ENCODE data around the gene JMJD7. TPM values are rescaled to one million over a fixed set of nuclear protein-coding genes. Genes with fewer than 3 reads are reported as not detected.
"Not testable (repeated sequence)": the region's sequence is repeated elsewhere in the genome, so short reads cannot be mapped to it uniquely, and the experiment has no call there.

Gene JMJD7
- total RNA-seq, 2 donors from 2014 or later: 12.0 to 16.6 TPM

DNA sequence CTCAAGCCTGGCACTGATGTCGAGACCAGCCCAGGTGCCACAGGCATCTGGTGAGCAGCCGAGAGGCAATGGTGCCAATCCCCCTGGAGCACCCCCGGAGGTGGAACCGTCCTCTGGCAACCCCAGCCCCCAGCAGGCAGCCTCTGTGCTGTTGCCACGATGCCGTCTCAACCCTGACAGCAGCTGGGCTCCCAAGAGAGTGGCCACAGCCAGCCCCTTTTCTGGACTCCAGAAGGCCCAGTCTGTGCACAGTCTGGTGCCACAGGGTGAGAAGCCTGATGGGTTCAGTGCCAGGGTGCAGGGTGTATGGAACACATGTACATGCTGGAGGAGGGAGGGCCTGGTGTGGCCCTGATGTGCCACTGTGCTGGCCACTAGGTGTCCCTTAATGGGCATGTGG, 4.9 kb upstream of the JMJD7 start:
- Mint-ChIP-seq H3K27me3 (no peaks in the 10 kb centered on the region), H3K4me3 (no peak overlapping the region), H3K4me1 (no peaks in the 10 kb centered on the region), H3K9me3 (no peaks in the 10 kb centered on the region), H3K27ac (no peak overlapping the region), H3K36me3 (ENCODE audit: low read depth) (peaks cover 10% of the 10 kb centered on the region)
- ATAC-seq (replicated peaks): no peak

DNA sequence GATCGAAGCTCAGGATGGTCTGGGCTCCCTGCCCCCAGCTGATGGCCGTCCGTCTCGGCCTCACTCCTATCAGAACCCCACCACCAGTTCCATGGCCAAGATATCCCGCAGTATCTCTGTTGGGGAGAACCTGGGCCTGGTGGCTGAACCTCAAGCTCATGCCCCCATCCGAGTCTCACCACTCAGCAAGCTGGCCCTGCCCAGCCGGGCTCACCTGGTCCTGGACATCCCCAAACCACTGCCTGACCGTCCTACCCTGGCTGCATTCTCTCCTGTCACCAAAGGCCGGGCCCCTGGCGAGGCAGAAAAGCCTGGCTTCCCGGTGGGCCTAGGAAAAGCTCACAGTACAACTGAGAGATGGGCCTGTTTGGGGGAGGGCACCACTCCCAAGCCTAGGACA, 4.4 kb upstream of the JMJD7 start:
- no peak for ATAC-seq (replicated peaks)
- Mint-ChIP-seq H3K9me3 (no peaks in the 10 kb centered on the region), H3K4me3 (no peak overlapping the region), H3K27me3 (no peaks in the 10 kb centered on the region), H3K4me1 (no peaks in the 10 kb centered on the region), H3K27ac (no peak overlapping the region), H3K36me3 (ENCODE audit: low read depth) (peaks cover 10% of the 10 kb centered on the region)

GRCh38 chr15:41824062-41824745, 3.7 kb upstream of the JMJD7 start:
- no peak for ATAC-seq (replicated peaks)
- Mint-ChIP-seq H3K27me3 (no peaks in the 10 kb centered on the region), H3K4me1 (peaks cover 6% of the 10 kb centered on the region), H3K36me3 (ENCODE audit: low read depth) (peaks cover 10% of the 10 kb centered on the region), H3K27ac (no peak overlapping the region), H3K9me3 (no peaks in the 10 kb centered on the region), H3K4me3 (no peak overlapping the region)

DNA sequence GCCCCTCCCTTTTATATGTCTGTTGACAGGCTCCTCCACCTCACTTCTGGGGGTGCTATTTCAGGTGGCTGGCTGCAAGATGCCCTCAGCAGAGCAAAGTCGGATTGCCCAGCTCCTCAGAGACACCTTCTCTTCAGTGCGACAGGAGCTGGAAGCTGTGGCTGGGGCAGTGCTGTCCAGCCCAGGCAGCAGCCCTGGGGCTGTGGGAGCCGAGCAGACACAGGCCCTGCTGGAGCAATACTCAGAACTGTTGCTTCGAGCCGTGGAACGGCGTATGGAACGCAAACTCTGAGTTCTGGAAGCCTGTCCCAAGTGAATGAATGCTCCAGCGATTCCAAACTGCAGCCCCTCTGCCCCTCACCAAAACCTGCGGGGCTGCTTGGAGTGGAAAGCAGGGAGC, 2.7 kb upstream of the JMJD7 start:
- no peaks in the 10 kb centered on the region for H3K27me3 Mint-ChIP-seq
- no peak overlapping the region for H3K4me3 Mint-ChIP-seq
- H3K36me3 Mint-ChIP-seq (ENCODE audit: low read depth): peaks cover 10% of the 10 kb centered on the region
- no peak overlapping the region for H3K27ac Mint-ChIP-seq
- no peaks in the 10 kb centered on the region for H3K9me3 Mint-ChIP-seq
- H3K4me1 Mint-ChIP-seq: peaks cover 6% of the 10 kb centered on the region
- no peak for ATAC-seq (replicated peaks)

DNA sequence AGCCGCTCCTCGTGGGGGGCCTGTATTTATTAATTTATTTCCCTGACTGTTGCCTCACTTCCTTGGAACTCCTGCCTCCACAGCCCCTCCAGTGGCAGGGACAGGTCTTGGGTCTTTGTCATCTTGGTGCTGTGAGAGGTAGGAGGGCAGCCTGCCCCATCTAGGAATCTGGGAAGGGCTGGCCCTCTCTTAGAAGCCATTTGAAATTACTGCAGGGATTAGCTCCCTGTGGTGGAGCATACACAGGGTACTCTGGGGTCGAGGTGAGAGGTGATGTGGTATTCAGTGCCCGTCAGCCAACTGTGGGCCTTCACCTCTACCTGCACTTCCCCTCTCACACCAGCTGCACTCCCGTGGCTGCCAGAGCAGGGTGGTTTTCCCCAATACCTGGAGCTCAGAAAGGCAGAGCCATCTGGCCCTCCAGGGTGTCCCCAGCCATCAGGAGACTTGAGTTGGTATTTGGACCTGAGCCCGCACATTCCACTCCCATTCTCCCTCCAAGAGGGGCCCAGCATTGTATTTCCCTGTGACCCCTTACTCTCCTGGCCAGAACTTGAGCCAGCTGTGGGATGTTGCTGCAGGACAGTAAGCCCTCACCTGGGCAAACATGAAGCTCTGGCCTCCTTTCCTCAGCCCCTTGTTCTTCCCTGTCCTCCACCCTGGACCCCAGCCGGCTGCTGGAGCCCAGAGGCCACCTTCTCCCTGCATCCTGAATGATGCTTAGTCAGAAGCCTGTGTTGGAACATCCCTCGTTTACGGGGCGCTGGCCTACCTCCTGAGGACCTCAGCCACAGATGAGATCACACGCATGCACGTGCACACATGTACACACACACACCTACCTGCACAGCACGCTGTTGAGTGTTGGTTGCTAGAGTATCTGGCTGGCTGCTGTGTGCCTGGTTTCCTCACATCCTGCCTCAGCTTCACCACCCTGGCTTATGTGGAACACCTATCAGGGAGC, 2.0 kb upstream of the JMJD7 start:
- H3K27ac Mint-ChIP-seq: no peak overlapping the region
- no peak for ATAC-seq (replicated peaks)
- peak overlapping the region; percentile 44 for H3K4me3 Mint-ChIP-seq
- H3K4me1 Mint-ChIP-seq: peaks cover 6% of the 10 kb centered on the region
- no peaks in the 10 kb centered on the region for H3K27me3 Mint-ChIP-seq
- H3K9me3 Mint-ChIP-seq: no peaks in the 10 kb centered on the region
- peaks cover 10% of the 10 kb centered on the region for H3K36me3 Mint-ChIP-seq (ENCODE audit: low read depth)

- H3K36me3 Mint-ChIP-seq (ENCODE audit: low read depth): peaks cover 10% of the 10 kb centered on the region
- H3K27me3 Mint-ChIP-seq: no peaks in the 10 kb centered on the region
- no peak overlapping the region for H3K27ac Mint-ChIP-seq
- peak; percentile 8 for ATAC-seq (replicated peaks)
- H3K4me1 Mint-ChIP-seq: peaks cover 16% of the 10 kb centered on the region
- H3K9me3 Mint-ChIP-seq: no peaks in the 10 kb centered on the region
- H3K4me3 Mint-ChIP-seq: peak overlapping the region; percentile 86
Measured at GRCh38 chr15:41827290-41827879, 507 bp upstream of the JMJD7 start.

DNA sequence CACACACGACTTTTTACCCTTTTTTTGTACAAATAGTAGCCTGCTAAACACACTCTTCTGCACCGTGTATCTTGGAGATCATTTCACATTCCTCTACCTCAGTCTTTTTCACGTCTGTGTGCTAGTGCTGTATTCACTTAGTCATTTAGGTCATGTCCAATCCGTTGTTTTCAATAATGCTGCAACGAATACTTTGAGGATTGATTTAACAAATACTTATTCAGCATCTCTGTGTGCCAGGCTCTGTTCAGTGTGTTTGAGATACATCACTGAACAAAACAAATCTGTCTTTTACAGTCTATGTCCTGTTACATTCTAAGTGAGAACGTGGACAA, 882 bp downstream of the JMJD7 start:
- Mint-ChIP-seq H3K4me1 (peaks cover 28% of the 10 kb centered on the region), H3K4me3 (peak overlapping the region; percentile 86), H3K27me3 (no peaks in the 10 kb centered on the region), H3K36me3 (ENCODE audit: low read depth) (peaks cover 5% of the 10 kb centered on the region), H3K9me3 (no peaks in the 10 kb centered on the region), H3K27ac (peak overlapping the region; percentile 84)
- ATAC-seq (replicated peaks): no peak

DNA sequence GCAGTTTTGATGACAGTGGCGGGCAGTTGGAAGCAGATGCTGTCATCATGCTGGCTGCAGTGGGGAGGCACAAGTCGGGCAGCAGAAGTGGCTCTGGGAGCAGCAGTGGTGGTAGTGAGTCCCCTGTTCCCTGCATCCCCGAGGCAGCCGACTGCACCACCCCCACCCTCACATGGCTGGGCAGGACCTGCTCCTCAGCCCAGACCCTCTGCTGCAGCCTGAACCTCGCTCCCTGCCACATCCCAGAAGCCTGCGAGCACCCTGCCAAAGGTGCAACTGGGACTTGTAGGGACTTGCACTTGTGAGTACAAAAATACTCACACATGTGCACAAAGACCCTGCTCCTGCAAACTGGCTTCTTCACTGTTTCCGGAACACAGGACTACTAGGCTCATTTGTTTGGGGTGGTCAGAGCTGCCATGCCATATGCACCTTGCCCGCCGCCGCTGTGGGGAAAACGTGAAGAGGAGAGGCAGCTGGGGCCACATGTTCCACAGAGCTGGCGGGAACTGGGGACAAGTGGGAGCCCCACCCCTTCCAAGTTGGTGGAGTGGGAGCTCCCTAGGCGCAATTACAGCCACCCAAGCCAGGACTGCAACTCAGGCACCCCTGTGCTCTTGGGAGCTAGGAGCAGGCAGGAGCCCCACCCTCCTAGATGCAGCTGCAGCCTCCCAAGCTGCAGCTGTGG, 2.2 kb downstream of the JMJD7 start:
- ATAC-seq (replicated peaks): no peak
- H3K27me3 Mint-ChIP-seq: no peaks in the 10 kb centered on the region
- H3K4me1 Mint-ChIP-seq: peaks cover 31% of the 10 kb centered on the region
- no peaks in the 10 kb centered on the region for H3K9me3 Mint-ChIP-seq
- no peak overlapping the region for H3K27ac Mint-ChIP-seq
- H3K36me3 Mint-ChIP-seq (ENCODE audit: low read depth): no peaks in the 10 kb centered on the region
- peak overlapping the region; percentile 86 for H3K4me3 Mint-ChIP-seq

DNA sequence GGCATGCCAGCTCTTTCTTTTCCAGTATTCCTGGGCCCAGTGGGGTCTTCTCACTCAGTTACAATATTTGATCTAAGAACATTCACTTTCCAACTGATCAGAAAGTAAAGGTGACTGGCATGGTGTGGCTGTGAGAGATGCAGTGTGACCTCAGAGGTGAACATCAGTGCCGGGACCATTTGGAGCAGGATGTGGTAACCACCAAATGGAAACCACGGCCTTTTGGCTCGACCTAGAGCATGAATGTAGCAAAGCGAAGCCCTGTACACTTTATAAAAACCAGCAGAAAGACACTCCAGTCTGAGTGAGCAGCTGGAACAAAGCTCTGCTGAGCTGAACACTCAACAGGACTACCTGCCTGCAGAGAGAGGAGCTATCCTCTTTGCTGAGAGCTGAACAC, 3.4 kb downstream of the JMJD7 start:
- not testable (repeated sequence) for H3K9me3 Mint-ChIP-seq; H3K27me3 Mint-ChIP-seq; H3K36me3 Mint-ChIP-seq (ENCODE audit: low read depth)
- Mint-ChIP-seq H3K4me3 (peak overlapping the region; percentile 49), H3K27ac (peak overlapping the region; percentile 67), H3K4me1 (peaks cover 36% of the 10 kb centered on the region)
- peak; percentile 54 for ATAC-seq (replicated peaks)

- Mint-ChIP-seq H3K4me3 (peak overlapping the region; percentile 49), H3K9me3 (no peaks in the 10 kb centered on the region), H3K4me1 (peaks cover 36% of the 10 kb centered on the region), H3K27ac (no peak overlapping the region), H3K36me3 (ENCODE audit: low read depth) (no peaks in the 10 kb centered on the region), H3K27me3 (no peaks in the 10 kb centered on the region)
- no peak for ATAC-seq (replicated peaks)
Measured at GRCh38 chr15:41832208-41832607, 4.3 kb downstream of the JMJD7 start.

DNA sequence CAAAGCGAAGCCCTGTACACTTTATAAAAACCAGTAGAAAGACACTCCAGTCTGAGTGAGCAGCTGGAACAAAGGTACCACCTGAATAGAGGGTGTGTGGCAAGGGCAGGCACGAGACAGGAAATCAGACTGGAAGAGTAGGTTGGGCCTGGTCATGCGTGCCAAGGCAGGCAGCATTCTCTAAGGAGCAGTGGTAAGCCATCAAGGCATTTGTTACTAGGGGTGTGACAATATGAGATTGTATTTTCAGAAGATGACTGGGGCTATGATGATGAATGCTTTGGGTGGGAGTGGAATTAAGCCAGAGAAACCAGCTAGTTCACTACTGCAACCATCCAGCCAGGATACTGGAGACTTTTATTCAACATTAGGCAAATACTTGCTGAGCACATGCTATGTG, 5.0 kb downstream of the JMJD7 start:
- Mint-ChIP-seq H3K4me1 (peaks cover 36% of the 10 kb centered on the region), H3K4me3 (peak overlapping the region; percentile 9), H3K36me3 (ENCODE audit: low read depth) (no peaks in the 10 kb centered on the region), H3K9me3 (no peaks in the 10 kb centered on the region), H3K27me3 (no peaks in the 10 kb centered on the region), H3K27ac (peak overlapping the region; percentile 33)
- ATAC-seq (replicated peaks): peak; percentile 37

DNA sequence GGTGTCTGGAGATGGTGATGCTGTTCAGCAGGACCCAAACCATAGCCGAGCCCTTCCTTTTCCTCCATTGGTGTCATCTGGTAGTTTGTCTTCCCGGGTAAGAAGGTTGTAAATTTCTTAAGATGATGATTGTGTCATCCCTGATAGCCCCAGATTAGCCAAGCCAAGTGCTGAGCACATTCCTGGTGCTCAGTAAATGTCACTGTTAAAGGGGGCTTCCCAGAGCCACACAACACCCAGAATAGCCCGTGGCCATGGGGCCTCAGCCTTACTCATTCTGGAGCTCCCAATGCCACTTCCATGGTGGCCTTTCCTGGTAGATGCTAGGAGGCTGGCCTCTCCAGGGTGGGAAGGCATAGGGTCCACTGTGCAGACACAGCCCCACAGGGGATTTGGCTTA, 6.2 kb downstream of the JMJD7 start:
- Mint-ChIP-seq H3K36me3 (ENCODE audit: low read depth) (no peaks in the 10 kb centered on the region), H3K4me1 (peaks cover 31% of the 10 kb centered on the region), H3K27ac (peak overlapping the region; percentile 36), H3K4me3 (no peak overlapping the region), H3K9me3 (no peaks in the 10 kb centered on the region), H3K27me3 (no peaks in the 10 kb centered on the region)
- no peak for ATAC-seq (replicated peaks)

DNA sequence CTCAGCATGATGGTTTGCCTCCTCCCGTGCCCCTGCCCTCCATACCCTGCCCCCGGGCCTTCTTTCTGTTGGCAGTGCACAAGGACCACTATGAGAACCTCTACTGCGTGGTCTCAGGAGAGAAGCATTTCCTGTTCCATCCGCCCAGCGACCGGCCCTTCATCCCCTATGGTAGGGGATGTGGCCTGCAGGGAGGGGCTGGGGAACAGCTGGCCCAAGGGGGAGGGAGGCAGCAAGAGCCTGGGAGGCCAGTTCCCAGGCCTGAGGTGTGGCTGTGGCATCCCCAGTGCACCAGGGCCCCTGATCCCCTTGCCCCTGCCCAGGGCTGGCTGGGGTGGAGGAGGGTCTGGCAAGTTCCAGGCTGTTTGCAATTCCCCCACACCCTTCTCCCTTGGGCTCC, 8.2 kb downstream of the JMJD7 start:
- no peak overlapping the region for H3K4me3 Mint-ChIP-seq
- no peak for ATAC-seq (replicated peaks)
- H3K27ac Mint-ChIP-seq: peak overlapping the region; percentile 58

DNA sequence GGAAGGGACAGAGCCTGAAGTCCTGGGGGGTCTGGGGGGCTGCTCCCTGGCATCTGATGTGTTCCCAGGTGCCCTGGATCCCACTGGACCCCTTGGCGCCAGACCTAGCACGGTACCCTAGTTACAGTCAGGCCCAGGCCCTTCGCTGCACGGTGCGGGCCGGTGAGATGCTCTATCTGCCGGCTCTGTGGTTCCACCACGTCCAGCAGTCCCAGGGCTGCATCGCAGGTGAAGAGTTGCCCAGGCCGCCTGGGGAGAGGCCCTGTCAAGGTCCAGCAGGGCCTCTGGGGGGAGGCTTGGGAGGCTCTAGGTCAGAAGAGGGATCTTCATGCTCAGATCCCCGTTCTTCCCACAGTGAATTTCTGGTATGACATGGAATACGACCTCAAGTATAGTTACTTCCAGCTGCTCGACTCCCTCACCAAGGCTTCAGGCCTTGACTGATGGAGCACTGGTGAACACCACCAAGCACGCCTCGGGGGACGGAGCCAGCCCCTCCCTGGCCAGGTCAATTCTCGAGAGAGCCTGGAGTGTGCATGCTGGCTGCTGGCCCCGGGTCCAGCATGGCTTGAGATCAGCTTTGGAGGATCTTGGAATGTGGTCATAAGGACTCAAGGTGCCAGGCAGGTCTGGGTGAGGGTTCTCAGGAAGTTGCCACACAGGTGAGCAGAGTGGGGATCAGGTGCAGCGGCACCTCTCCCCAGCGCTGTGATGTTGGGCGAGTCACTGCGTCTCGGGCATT, 9.0 kb downstream of the JMJD7 start:
- Mint-ChIP-seq H3K4me1 (peaks cover 21% of the 10 kb centered on the region), H3K9me3 (no peaks in the 10 kb centered on the region), H3K27me3 (no peaks in the 10 kb centered on the region), H3K27ac (no peak overlapping the region), H3K36me3 (ENCODE audit: low read depth) (no peaks in the 10 kb centered on the region), H3K4me3 (no peak overlapping the region)
- no peak for ATAC-seq (replicated peaks)

More for the DNA sequence above, 8.2 kb downstream of the JMJD7 start:
- Mint-ChIP-seq H3K4me1 (peaks cover 28% of the 10 kb centered on the region), H3K36me3 (ENCODE audit: low read depth) (no peaks in the 10 kb centered on the region), H3K9me3 (no peaks in the 10 kb centered on the region), H3K27me3 (no peaks in the 10 kb centered on the region)
